Erythroblast (primary cell): ENCODE data around the gene SATB2.

Source experiments
- GATA1 ChIP-seq: IDR thresholded peaks from 2 replicates; pipeline ENCODE4 v1.6.1; 2011; ENCODE audit warnings: low read depth, mild to moderate bottlenecking, control low read depth, low read length, moderate library complexity
- POLR2A ChIP-seq: IDR thresholded peaks from 2 replicates; pipeline ENCODE4 v1.6.1; 2011; ENCODE audit warnings: mild to moderate bottlenecking, low read length

GRCh38 chr2:199452991-199453379, 4.8 kb downstream of the SATB2 start:
- TF ChIP-seq POLR2A, result no peak
- TF ChIP-seq GATA1, result no peak
